Measurements from ENCODE around the gene MED23.

The MED23 gene

GRCh38 chr6:131655387-131655786 is 27.3 kb upstream of the MED23 start:
- no peaks in the 10 kb centered on the region for H3K4me1 Mint-ChIP-seq
- TF ChIP-seq CTCF (IDR thresholded peaks at IDR 0.05; ENCODE audit: unreplicated experiment in 3 of 3) = no peak
- H3K4me3 Mint-ChIP-seq = no peak overlapping the region
- no peak overlapping the region for H3K27ac Mint-ChIP-seq
- H3K36me3 Mint-ChIP-seq (ENCODE audit: low read depth) = no peaks in the 10 kb centered on the region
- no peaks in the 10 kb centered on the region for H3K9me3 Mint-ChIP-seq
- no peaks in the 10 kb centered on the region for H3K27me3 Mint-ChIP-seq (ENCODE audit: low read depth)

GRCh38 chr6:131654326-131654725 is 26.3 kb upstream of the MED23 start:
- Mint-ChIP-seq H3K4me3 (no peak overlapping the region), H3K27me3 (ENCODE audit: low read depth) (no peaks in the 10 kb centered on the region)

GRCh38 chr6:131652472-131652871 is 24.4 kb upstream of the MED23 start:
- Mint-ChIP-seq H3K4me3 (no peak overlapping the region), H3K27me3 (ENCODE audit: low read depth) (no peaks in the 10 kb centered on the region), H3K27ac (no peak overlapping the region), H3K36me3 (ENCODE audit: low read depth) (no peaks in the 10 kb centered on the region), H3K9me3 (no peaks in the 10 kb centered on the region), H3K4me1 (no peaks in the 10 kb centered on the region)
- no peak for TF ChIP-seq CTCF (IDR thresholded peaks at IDR 0.05; ENCODE audit: unreplicated experiment in 3 of 3)

More at GRCh38 chr6:131654326-131654725, 26.3 kb upstream of the MED23 start:
- Mint-ChIP-seq H3K9me3 (no peaks in the 10 kb centered on the region), H3K36me3 (ENCODE audit: low read depth) (no peaks in the 10 kb centered on the region), H3K4me1 (no peaks in the 10 kb centered on the region), H3K27ac (no peak overlapping the region)
- no peak for TF ChIP-seq CTCF (IDR thresholded peaks at IDR 0.05; ENCODE audit: unreplicated experiment in 3 of 3)

GRCh38 chr6:131651782-131652181 is 23.7 kb upstream of the MED23 start:
- Mint-ChIP-seq H3K4me1 (no peaks in the 10 kb centered on the region), H3K4me3 (no peak overlapping the region), H3K9me3 (no peaks in the 10 kb centered on the region), H3K27me3 (ENCODE audit: low read depth) (no peaks in the 10 kb centered on the region), H3K27ac (no peak overlapping the region), H3K36me3 (ENCODE audit: low read depth) (no peaks in the 10 kb centered on the region)
- no peak for TF ChIP-seq CTCF (IDR thresholded peaks at IDR 0.05; ENCODE audit: unreplicated experiment in 3 of 3)

GRCh38 chr6:131646249-131646670 is 18.2 kb upstream of the MED23 start:
- Mint-ChIP-seq H3K36me3 (ENCODE audit: low read depth) (no peaks in the 10 kb centered on the region), H3K27me3 (ENCODE audit: low read depth) (no peaks in the 10 kb centered on the region), H3K4me1 (no peaks in the 10 kb centered on the region), H3K9me3 (no peaks in the 10 kb centered on the region), H3K27ac (no peak overlapping the region), H3K4me3 (no peak overlapping the region)
- no peak for TF ChIP-seq CTCF (IDR thresholded peaks at IDR 0.05; ENCODE audit: unreplicated experiment in 3 of 3)

GRCh38 chr6:131645846-131646245 is 17.8 kb upstream of the MED23 start:
- Mint-ChIP-seq H3K36me3 (ENCODE audit: low read depth) (no peaks in the 10 kb centered on the region), H3K27me3 (ENCODE audit: low read depth) (no peaks in the 10 kb centered on the region), H3K9me3 (no peaks in the 10 kb centered on the region), H3K27ac (no peak overlapping the region), H3K4me3 (no peak overlapping the region), H3K4me1 (no peaks in the 10 kb centered on the region)
- TF ChIP-seq CTCF (IDR thresholded peaks at IDR 0.05; ENCODE audit: unreplicated experiment in 3 of 3) = no peak

All from nephron (organoid).